ENCODE measurements around the gene DBH. TPM values are rescaled to one million over a fixed set of nuclear protein-coding genes. Genes with fewer than 3 reads are reported as not detected.

The DBH gene
- total RNA-seq, 2 donors from 2014 or later, result not detected

- Histone ChIP-seq H3K9me3 (no peaks in the 10 kb centered on the region), H3K4me3 (no peak overlapping the region), H3K27ac (no peak overlapping the region), H3K4me1 (ENCODE audit: control insufficient read depth in 1 of 2, low read depth in 2 of 2) (no peaks in the 10 kb centered on the region), H3K36me3 (no peaks in the 10 kb centered on the region), H3K27me3 (replicated peaks; ENCODE audit: insufficient read depth) (no peaks in the 10 kb centered on the region)
- ATAC-seq (ENCODE audit: insufficient number of reproducible peaks, low FRiP score, low read depth) (no peak), DNase-seq (ENCODE audit: low spot score) (no peak)
- no peak for TF ChIP-seq CTCF (IDR thresholded peaks at IDR 0.05)
Measured at GRCh38 chr9:133607976-133608375, 28.2 kb upstream of the DBH start.

DNA sequence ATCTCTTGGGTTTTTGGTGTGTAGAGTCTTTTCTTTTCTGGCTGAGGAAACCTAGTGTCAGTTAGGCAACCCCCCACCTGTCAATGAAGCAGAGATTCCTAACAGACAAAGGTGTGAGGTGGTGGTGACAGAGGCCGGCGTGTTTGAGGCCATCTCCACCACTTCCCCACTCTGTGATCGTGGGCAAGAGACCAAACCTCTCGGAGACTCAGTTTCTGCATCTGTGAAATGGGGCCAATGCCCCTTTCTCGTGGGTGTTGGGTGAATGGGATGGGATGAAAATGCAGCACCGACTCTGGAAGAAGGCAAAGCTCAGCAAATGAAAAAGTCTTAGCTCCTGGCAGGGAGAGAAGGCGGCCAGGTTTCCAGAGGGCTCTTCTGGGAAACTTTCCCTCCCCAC is 27.8 kb upstream of the DBH start:
- Histone ChIP-seq H3K4me1 (ENCODE audit: control insufficient read depth in 1 of 2, low read depth in 2 of 2) (no peaks in the 10 kb centered on the region), H3K4me3 (no peak overlapping the region), H3K36me3 (no peaks in the 10 kb centered on the region), H3K27me3 (replicated peaks; ENCODE audit: insufficient read depth) (no peaks in the 10 kb centered on the region), H3K9me3 (no peaks in the 10 kb centered on the region), H3K27ac (no peak overlapping the region)
- ATAC-seq (ENCODE audit: insufficient number of reproducible peaks, low FRiP score, low read depth) (no peak), DNase-seq (ENCODE audit: low spot score) (no peak)
- TF ChIP-seq CTCF (IDR thresholded peaks at IDR 0.05), result no peak

- no peaks in the 10 kb centered on the region for H3K9me3 ChIP-seq
- no peak overlapping the region for H3K4me3 ChIP-seq
- TF ChIP-seq CTCF (IDR thresholded peaks at IDR 0.05), result no peak
- no peak overlapping the region for H3K27ac ChIP-seq
- ATAC-seq (ENCODE audit: insufficient number of reproducible peaks, low FRiP score, low read depth), result no peak
- H3K4me1 ChIP-seq (ENCODE audit: control insufficient read depth in 1 of 2, low read depth in 2 of 2), result no peaks in the 10 kb centered on the region
- H3K36me3 ChIP-seq, result no peaks in the 10 kb centered on the region
- no peaks in the 10 kb centered on the region for H3K27me3 ChIP-seq (replicated peaks; ENCODE audit: insufficient read depth)
- DNase-seq (ENCODE audit: low spot score), result no peak
Measured at GRCh38 chr9:133608889-133609288, 27.3 kb upstream of the DBH start.

DNA sequence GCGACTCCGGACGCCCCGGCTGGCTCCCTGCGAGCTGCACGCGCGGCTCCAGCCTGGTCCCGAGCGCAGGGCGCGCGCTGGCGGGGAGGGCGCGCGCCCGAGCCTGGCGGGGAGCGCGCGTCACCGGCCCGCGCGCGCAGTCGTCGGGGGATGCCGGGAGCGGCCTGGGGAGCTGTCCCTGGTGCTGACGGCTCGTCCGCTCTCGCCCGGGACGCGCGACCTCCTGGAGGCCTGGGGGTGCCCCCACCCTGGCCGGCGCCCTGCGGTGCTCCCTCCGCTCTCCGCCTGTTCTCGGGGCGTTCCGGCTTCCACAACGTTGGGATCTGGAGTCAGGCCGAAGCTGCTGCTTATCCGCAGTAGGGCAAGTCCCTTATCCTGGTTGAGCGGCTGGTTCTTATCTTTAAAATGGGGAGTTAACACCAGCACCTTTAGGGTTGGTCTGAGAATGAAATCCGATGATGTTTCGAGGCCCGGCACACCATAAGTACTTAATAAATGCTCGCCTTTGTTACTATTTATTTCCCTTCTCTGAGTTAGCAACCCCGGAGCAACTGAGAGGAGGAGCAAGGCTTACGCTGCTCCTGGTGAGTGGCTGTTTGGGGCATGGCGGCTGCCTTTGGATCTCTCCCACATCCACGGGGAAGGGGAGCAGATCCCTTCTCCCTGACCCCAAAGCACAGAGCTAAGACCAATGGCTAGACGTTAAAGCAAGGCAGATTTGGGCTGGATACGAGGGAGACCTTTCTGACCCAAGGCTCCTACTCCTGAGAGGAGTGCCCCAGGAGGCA is 26.7 kb upstream of the DBH start, which contains the start of gene FAM163B:
Gene FAM163B, minus strand, starts transcription at position 79 of the 788 bp plus-strand sequence. CDS start 29,166 bp downstream, outside the sequence.
- no peaks in the 10 kb centered on the region for H3K27me3 ChIP-seq (replicated peaks; ENCODE audit: insufficient read depth)
- no peak within 1 kb of the TSS for H3K4me3 ChIP-seq

DNA sequence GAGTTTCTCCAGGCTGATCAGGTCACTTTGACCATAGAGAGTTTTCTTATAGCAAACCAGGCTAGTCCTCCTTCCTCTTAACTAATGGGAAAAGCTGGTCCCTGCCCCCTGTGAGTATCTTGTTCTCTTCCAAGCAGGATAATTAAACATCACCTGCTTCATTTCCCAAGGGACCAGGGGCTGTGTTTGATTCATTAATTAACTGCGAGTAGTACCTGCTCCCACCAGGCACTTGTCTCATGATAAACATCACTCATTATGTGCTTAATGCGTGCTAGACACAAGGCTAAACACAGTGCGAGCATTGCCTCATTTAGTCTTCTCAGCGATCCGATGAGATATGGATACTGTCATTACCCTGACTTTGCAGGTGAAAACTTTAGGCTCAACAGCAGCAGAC is 25.3 kb upstream of the DBH start:
- Histone ChIP-seq H3K4me1 (ENCODE audit: control insufficient read depth in 1 of 2, low read depth in 2 of 2) (no peaks in the 10 kb centered on the region), H3K9me3 (no peaks in the 10 kb centered on the region), H3K27ac (no peak overlapping the region), H3K36me3 (no peaks in the 10 kb centered on the region), H3K27me3 (replicated peaks; ENCODE audit: insufficient read depth) (no peaks in the 10 kb centered on the region), H3K4me3 (no peak overlapping the region)
- no peak for TF ChIP-seq CTCF (IDR thresholded peaks at IDR 0.05)
- DNase-seq (ENCODE audit: low spot score) (no peak), ATAC-seq (ENCODE audit: insufficient number of reproducible peaks, low FRiP score, low read depth) (no peak)

More for the DNA sequence above, 26.7 kb upstream of the DBH start, which contains the start of gene FAM163B:
- Histone ChIP-seq H3K9me3 (no peaks in the 10 kb centered on the region), H3K36me3 (no peaks in the 10 kb centered on the region), H3K27ac (no peak within 1 kb of the TSS), H3K4me1 (ENCODE audit: control insufficient read depth in 1 of 2, low read depth in 2 of 2) (no peaks in the 10 kb centered on the region)
- TF ChIP-seq CTCF (IDR thresholded peaks at IDR 0.05), result no peak
- ATAC-seq (ENCODE audit: insufficient number of reproducible peaks, low FRiP score, low read depth) (peak; percentile 17), DNase-seq (ENCODE audit: low spot score) (no peak)

All from thoracic aorta (tissue), 2 donors.